Hepatocyte (in vitro differentiated cells): Measurements from ENCODE around the gene FBN1.

Experiments
- CTCF ChIP-seq: fragments of 200-600 bp; sonication (generic); IDR thresholded peaks from 2 replicates; pipeline ENCODE4 v1.5.1; 2016; ENCODE audit warnings: antibody characterized with exemption, mild to moderate bottlenecking; ENCODE audit not compliant: poor library complexity
- EZH2phosphoT487 ChIP-seq: fragments of 200-600 bp; sonication (generic); IDR thresholded peaks from one replicate; pipeline ENCODE4 v1.6.1; 2018; ENCODE audit warnings: antibody characterized with exemption, mild to moderate bottlenecking, low read depth, moderate library complexity; ENCODE audit not compliant: unreplicated experiment, severe bottlenecking

- TF ChIP-seq CTCF (no peak), EZH2phosphoT487 (no peak)
Measured at GRCh38 chr15:48533982-48534381, 111.5 kb downstream of the FBN1 start.
